Peyer's patch (tissue), 4 donors: ENCODE measurements around the gene TRIM43B. TPM values are rescaled to one million over a fixed set of nuclear protein-coding genes. Genes with fewer than 3 reads are reported as not detected.
"Not testable (repeated sequence)": the region's sequence is repeated elsewhere in the genome, so short reads cannot be mapped to it uniquely, and the experiment has no call there.

ENCODE experiments used
- DNase-seq, 3 donors: peaks; one replicate each; pipeline ENCODE4 v3.0.0-alpha.2; 2017 to 2019
- H3K27ac ChIP-seq, 4 donors: fragments of 200-600 bp; sonication (generic); one replicate each; pipeline ENCODE4 v1.5.1; 2016 to 2019
- H3K27me3 ChIP-seq, 2 donors: fragments of 200-600 bp; sonication (generic); one replicate each; pipeline ENCODE4 v1.5.1; 2019
- H3K36me3 ChIP-seq, 3 donors: fragments of 200-600 bp; sonication (generic); one replicate each; pipeline ENCODE4 v1.5.1; 2016 to 2019
- H3K4me1 ChIP-seq, 4 donors: fragments of 200-600 bp; sonication (generic); one replicate each; pipeline ENCODE4 v1.5.1; 2016 to 2019
- H3K4me3 ChIP-seq, 4 donors: fragments of 200-600 bp; sonication (generic); 1 replicate in 3 of 4; 2 replicates in 1 of 4; pipeline ENCODE4 v1.5.1; 2016 to 2019; ENCODE audit warnings: mild to moderate bottlenecking in 1 of 4
- H3K9me3 ChIP-seq, 4 donors: fragments of 200-600 bp; sonication (generic); one replicate each; pipeline ENCODE4 v1.5.1; 2016 to 2019; ENCODE audit warnings: mild to moderate bottlenecking in 1 of 4
- small RNA-seq, 2 donors: library from RNA; depleted of rRNA; stranded (forward); fragments of <200 nt; gene quantifications; one replicate each; pipeline ENCODE3, GENCODE V24; 2016
- total RNA-seq, 4 donors: library from RNA; depleted of rRNA; stranded (reverse); fragments of >200 nt; gene quantifications; one replicate each; pipeline ENCODE4 v1.1.0, GENCODE V29; 2016

TRIM43B gene
- total RNA-seq, 4 donors from 2014 or later: not detected

DNA sequence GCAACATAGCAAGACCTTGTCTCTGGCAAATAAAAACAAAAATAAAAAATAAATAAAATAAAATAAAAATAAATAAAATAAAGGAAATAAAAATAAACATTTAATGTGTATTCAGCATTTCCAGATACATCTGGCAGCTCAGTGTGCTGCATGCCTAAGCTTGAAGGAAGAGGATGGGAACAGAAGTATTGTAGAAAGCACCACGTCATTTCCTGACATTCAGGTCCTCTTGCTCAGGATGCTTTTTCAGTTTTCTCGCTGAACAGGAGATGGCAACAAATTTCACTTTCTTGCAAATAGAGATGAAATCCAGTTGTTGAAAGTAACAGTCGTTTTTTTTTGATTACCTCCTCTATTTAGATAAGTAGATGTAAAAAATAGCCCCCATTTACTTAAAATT is 21.3 kb downstream of the TRIM43B start:
- H3K36me3 ChIP-seq, H3K27ac ChIP-seq, H3K4me3 ChIP-seq, H3K27me3 ChIP-seq, DNase-seq, H3K4me1 ChIP-seq, H3K9me3 ChIP-seq: not testable (repeated sequence)

DNA sequence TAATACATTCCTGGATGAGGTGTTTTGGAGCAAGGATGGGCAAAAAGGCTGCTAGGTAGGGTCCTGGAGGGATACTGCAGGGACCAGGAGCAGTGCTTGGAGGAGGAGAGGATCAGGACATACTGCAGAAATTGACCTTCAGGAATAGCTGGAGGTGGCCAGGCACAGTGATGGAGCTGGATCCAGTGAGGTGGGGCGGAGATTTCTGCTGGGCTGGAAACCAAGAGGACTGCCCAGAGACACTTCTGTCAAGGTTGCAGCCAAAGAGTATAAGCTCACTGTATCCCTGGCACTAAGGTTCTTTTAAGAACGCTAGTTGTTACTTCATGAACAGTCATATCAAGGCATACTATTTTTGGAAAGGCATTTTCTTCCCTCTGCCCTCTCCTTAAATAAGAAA is 39.2 kb downstream of the TRIM43B start:
- H3K27ac ChIP-seq, H3K4me1 ChIP-seq, H3K4me3 ChIP-seq, H3K9me3 ChIP-seq, H3K36me3 ChIP-seq, DNase-seq, H3K27me3 ChIP-seq: not testable (repeated sequence)

DNA sequence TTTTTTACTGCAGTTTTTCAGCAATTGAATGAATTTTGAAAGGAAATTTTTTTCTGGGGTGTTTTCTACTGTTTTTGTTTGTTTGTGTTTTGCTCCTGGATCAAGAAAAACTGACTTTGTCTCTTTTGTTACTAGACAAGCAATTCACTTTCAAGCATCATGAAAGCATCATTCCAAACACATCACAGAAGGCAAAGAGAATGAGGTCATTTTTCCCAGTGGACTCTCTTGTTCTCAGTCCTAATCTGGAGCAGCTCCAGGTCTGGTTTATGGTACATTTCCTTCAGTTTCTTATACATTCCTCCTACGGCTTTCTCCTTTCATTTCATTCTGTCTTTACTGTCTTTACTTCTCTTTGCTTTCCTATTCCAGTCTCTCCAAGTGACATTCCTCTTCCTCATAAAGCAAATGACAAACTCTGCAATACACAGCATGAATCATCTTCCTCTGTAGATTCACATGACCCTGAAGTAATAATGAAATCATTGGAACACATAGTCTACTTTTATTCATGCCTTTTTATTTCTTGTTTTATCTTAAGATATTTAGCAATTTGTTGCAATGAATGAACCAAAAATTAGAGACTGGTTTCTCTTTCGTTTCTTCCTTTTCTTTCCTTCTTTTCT is 42.0 kb downstream of the TRIM43B start:
- DNase-seq, H3K36me3 ChIP-seq, H3K27ac ChIP-seq, H3K4me1 ChIP-seq, H3K4me3 ChIP-seq, H3K27me3 ChIP-seq, H3K9me3 ChIP-seq: not testable (repeated sequence)

DNA sequence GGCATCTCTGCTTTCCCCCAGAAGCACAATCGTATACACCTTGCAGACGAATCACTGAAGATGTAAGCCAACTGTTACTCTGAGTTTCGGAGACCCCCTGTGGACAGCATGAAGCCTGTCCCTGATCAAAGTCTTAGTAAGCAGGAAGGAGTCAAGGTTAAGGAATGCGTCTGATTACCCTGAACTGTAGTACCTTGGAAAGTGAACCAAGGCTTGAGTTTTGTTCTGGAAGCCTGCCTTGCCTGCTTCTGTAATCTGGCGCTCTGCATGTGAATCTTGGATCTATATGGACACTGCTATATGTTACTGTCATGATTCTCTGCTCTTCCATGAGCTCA is 48.7 kb downstream of the TRIM43B start:
- not testable (repeated sequence) for H3K27ac ChIP-seq

DNA sequence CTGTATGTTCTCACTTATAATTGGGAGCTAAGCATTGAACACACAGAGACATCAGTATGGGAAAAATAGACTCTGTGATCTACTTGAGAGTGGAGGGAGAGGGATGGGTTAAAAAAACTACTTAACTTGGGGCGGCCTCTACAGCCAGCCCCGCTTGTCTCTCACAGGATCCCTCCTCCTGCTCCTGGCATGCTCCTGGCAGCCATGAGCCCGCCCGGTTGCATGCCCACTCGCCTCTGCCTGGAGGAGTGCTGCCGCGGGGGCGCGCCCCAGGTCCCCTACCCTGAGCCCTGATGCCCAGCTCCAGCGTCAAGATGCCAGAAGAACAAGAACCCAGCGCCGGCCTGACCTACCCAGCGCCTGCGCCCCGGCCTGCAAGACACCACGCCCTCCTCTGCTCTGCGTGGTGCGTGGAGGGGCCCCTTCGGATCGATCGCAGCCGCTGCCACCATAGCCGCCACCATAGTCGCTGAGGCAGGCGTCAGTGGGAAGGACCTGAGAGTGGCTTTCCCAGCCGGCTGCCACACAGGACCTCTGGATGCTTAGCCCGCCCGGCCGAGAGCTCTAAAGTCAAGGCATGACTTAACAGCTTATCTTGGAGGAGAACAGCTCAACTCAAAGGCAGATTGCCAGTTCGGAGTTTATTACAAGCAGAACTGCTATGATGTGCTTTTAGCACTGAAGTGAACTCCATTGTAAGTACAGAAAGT is 49.2 kb downstream of the TRIM43B start:
- not testable (repeated sequence) for H3K9me3 ChIP-seq, H3K4me1 ChIP-seq, H3K4me3 ChIP-seq, H3K27ac ChIP-seq, H3K36me3 ChIP-seq, H3K27me3 ChIP-seq, DNase-seq

More for the DNA sequence above, 48.7 kb downstream of the TRIM43B start:
- H3K36me3 ChIP-seq, H3K4me1 ChIP-seq, H3K4me3 ChIP-seq, DNase-seq, H3K9me3 ChIP-seq, H3K27me3 ChIP-seq: not testable (repeated sequence)

DNA sequence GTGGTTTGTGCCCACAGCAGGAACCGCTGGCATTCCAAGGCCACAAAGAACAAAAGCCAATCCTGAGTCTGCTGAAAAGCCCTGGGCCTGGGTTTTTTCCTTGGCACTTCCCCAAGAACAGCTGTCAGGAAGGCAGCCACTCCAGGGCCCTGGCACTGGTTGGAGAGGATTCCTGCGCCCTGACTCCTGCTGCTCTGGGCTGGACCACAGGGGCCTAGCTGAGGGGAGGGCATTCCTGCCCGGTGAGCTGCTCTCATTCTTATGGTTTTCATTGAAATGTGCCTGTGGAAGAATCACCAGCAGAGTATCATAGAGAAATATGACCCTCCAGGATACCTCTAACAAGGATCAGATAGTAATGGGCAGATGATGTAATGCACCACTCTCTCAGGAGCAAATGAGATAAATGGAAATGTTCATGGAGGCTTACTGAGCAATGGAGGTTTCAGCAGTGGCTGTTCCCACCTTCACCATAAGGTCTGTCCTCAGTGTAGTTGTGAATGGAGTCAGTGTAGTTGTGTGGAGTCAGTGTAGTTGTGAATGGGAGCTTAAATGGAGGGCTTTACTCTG is 50.0 kb downstream of the TRIM43B start:
- not testable (repeated sequence) for H3K9me3 ChIP-seq, H3K27ac ChIP-seq, H3K36me3 ChIP-seq, H3K4me1 ChIP-seq, H3K4me3 ChIP-seq, DNase-seq, H3K27me3 ChIP-seq

DNA sequence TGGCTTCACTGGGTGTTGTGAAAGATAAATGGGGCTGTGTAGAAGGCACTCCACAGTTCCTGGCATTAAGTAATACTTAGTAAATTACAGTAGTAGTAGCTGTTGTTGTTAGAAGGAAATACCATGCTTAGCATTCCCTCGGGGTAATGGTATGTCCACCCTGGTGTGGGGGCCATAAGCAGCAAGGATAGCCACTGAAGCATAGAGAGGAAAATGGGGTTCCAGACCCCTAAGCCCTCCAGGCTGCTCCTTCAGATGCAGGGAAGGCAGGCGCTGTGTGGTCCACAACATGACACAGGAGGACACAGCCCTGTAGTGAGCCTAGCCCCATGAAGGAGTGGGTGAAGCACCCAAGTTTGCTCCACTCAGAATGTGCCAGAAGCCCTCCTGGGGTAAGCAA is 50.6 kb downstream of the TRIM43B start:
- not testable (repeated sequence) for H3K9me3 ChIP-seq, H3K27ac ChIP-seq, H3K27me3 ChIP-seq, H3K36me3 ChIP-seq, DNase-seq, H3K4me3 ChIP-seq, H3K4me1 ChIP-seq

DNA sequence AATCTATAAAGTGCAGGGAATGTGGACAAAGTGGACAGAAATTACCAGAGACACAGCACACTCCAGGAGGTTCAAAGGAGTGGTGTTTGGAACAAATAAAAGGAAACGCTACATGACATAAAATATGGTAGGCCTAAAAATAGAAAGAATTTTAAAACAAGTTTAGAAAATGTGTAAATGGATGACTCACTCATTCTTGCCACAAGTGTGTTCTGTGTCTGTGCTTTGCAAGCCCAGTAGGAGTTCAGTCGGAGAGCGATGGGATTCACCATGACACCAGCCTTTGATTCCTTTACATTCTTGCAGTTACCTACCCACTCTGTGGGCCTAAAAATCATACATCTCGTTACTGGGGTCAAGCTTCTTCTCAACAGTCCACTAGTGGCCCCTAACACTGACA is 51.2 kb downstream of the TRIM43B start:
- not testable (repeated sequence) for DNase-seq, H3K27ac ChIP-seq, H3K4me3 ChIP-seq, H3K4me1 ChIP-seq, H3K9me3 ChIP-seq, H3K27me3 ChIP-seq, H3K36me3 ChIP-seq

DNA sequence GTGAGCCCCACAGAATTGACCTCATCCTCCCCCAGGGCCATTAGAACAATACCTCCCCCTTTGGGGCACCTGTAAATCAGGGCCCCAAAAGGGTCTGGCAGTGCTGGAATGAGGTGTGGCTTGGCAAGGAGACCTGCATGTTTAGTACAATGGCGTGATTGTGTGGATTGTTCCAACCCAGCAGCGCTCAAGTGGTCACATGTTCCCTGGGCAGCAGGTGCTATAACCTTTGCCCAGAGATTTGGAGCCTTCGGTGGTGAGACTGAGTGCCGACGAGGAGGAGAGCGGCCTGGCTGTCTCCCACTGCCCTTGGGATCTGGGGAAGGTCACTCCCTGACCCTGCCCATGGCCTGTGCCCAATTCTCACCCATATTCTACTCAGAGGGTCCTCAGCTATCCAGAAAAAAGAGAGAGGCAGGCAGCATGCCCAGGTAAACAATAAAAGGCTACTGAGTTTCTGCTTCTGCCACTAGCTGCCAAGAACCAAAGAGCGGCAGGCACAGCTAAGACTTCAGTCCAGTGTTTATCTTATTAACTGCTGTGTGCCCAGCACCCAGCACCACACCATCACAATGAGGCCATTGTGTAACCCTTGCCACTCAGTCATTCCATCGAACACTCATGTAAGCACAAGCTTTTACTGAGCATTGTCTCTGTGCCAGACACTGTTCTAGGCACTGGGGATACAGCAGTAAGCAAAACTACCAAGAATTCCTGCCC is 54.6 kb downstream of the TRIM43B start:
- H3K4me1 ChIP-seq, H3K27me3 ChIP-seq, H3K4me3 ChIP-seq, DNase-seq, H3K36me3 ChIP-seq, H3K27ac ChIP-seq, H3K9me3 ChIP-seq: not testable (repeated sequence)

DNA sequence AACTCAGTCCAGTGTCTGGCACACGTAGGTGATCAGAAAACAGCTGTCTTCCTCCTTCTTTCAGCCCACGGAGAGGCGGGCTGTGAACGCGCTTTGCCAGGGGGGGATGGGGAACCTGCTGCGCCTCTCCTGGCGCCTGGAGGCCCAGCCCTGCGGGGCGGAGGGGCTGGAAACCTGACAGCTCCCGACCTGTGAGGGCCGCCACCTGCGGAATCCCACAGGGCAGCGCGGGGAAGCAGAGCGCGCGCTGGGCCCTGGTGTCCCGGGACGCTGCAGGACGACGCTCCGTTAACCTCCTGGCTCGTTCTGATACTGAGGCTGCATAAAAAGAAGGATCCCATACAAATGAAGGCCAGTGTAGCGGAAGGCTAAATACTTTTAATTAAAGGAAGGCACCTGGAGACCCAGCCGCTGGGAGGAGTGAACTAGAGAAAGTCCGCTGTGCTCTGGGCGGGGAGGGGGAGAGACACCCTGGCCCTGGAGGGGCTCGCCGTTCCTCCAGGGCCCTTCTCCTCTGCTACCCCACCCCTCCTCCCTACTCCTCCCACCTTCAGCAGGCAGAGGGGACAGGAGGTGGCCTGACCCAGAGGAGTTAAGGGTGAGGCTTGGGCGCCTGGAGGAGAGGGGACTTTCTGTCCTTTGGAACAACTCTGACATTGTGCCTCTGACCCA is 57.2 kb downstream of the TRIM43B start:
- H3K27me3 ChIP-seq, H3K9me3 ChIP-seq, H3K27ac ChIP-seq, DNase-seq, H3K36me3 ChIP-seq, H3K4me3 ChIP-seq, H3K4me1 ChIP-seq: not testable (repeated sequence)

Small RNAs within 50 kb of the gene (small RNA-seq; reads per million reads assigned to genes)
- gene AC009237.11: 0 reads per million in 2 donors
- 0 reads per million in 2 donors for gene AC133104.2

Other genes with a start within 250 kb of the TRIM43B start
- gene PROM2, start 210.3 kb downstream of the TRIM43B start, total RNA-seq: 10 to 100 TPM; 13.1 to 68.9 (median 39.2) TPM
- 10 to 100 TPM in 1 of 4 donors, 1 to 10 TPM in 3; 4.9 to 11.4 (median 7.2) TPM for gene KCNIP3, start 187.4 kb downstream of the TRIM43B start, total RNA-seq
- gene FAHD2A, start 82.0 kb downstream of the TRIM43B start, total RNA-seq: 100 to 1,000 TPM in 2 of 4 donors, 10 to 100 TPM in 2; 10.7 to 112 (median 87.1) TPM
- gene TRIM43, start 107.2 kb upstream of the TRIM43B start, total RNA-seq: not detected